LNCaP clone FGC (cell line): ENCODE data around the gene CDK8.
"Not testable (repeated sequence)": the region's sequence is repeated elsewhere in the genome, so short reads cannot be mapped to it uniquely, and the experiment has no call there.

Source experiments
- DNase-seq: peaks from one replicate; pipeline ENCODE4 v3.0.0-alpha.2; 2011; ENCODE audit warnings: low read depth
- H3K4me3 ChIP-seq: 2 replicates; pipeline ENCODE4 v1.5.1; 2011; ENCODE audit warnings: mild to moderate bottlenecking, low read depth, low read length, control low read depth
- CTCF ChIP-seq: IDR thresholded peaks from 2 replicates; pipeline ENCODE4 v1.5.1; 2012; ENCODE audit warnings: mild to moderate bottlenecking; ENCODE audit not compliant: control insufficient read depth, insufficient read depth; ENCODE audit errors: extremely low read depth

The CDK8 gene

GRCh38 chr13:26310470-26310869, 56.5 kb downstream of the CDK8 start:
- no peak for TF ChIP-seq CTCF
- DNase-seq = no peak
- no peak overlapping the region for H3K4me3 ChIP-seq

- H3K4me3 ChIP-seq, DNase-seq: not testable (repeated sequence)
Measured at GRCh38 chr13:26312019-26312418, 58.1 kb downstream of the CDK8 start.

- H3K4me3 ChIP-seq, DNase-seq: not testable (repeated sequence)
Measured at GRCh38 chr13:26316095-26316494, 62.2 kb downstream of the CDK8 start.

GRCh38 chr13:26320766-26321165, 66.8 kb downstream of the CDK8 start:
- no peak for TF ChIP-seq CTCF

GRCh38 chr13:26323127-26323526, 69.2 kb downstream of the CDK8 start:
- no peak for TF ChIP-seq CTCF
- no peak overlapping the region for H3K4me3 ChIP-seq
- DNase-seq = no peak

More at GRCh38 chr13:26320766-26321165, 66.8 kb downstream of the CDK8 start:
- DNase-seq = no peak
- no peak overlapping the region for H3K4me3 ChIP-seq

- TF ChIP-seq CTCF = no peak
- no peak for DNase-seq
Measured at GRCh38 chr13:26323764-26324163, 69.8 kb downstream of the CDK8 start.

GRCh38 chr13:26324294-26324693, 70.4 kb downstream of the CDK8 start:
- DNase-seq = no peak
- TF ChIP-seq CTCF = no peak
- no peak overlapping the region for H3K4me3 ChIP-seq

More at GRCh38 chr13:26323764-26324163, 69.8 kb downstream of the CDK8 start:
- H3K4me3 ChIP-seq = no peak overlapping the region

- no peak overlapping the region for H3K4me3 ChIP-seq
- DNase-seq = peak; percentile 55
- TF ChIP-seq CTCF = no peak
Measured at GRCh38 chr13:26324867-26325266, 70.9 kb downstream of the CDK8 start.
